ENCODE results near the gene MIOX. TPM values are rescaled to one million over a fixed set of nuclear protein-coding genes. Genes with fewer than 3 reads are reported as not detected.
"Not testable (repeated sequence)": the region's sequence is repeated elsewhere in the genome, so short reads cannot be mapped to it uniquely, and the experiment has no call there.

Gene MIOX
- total and polyA plus RNA-seq, 5 donors from 2014 or later = not detected

DNA sequence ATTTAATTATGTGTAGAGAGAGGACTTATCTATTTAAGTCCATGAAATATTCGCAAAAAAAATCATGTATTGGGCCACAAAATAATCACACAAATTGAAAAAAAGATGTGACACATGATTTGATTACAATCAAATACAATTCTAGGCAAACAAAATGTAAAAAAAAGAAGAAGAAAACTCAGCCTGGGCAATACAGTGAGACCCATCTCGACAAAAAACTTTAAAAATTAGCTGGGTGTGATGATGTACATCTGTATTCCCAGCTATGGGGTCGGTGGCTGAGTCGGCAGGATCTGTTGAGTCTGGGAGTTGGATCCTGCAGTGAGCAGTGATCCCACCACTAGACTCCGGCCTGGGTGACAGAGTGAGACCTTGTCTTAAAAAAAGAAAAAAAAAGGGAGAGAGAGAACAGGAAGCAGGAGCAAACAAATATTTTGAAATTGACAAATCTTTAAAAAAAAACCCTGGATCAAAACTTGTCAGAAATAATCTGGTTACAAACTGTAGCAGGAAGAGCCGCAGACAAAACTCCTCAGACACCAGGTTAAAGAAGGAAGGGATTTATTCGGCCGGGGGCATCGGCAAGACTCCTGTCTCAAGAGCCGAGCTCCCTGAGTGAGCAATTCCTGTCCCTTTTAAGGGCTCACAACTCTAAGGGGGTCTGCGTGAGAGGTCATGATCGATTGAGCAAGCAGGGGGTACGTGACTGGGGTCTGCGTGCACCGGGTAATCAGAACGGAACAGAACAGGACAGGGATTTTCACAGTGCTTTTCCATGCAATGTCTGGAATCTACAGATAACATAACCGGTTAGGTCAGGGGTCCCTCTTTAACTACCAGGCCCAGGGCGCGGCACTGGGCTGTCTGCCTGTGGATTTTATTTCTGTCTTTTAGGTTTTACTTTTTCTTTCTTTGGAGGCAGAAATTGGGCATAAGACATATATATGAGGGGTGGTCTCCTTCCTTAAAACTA is 46.5 kb downstream of the MIOX start:
- H3K36me3 Mint-ChIP-seq = no peaks in the 10 kb centered on the region
- H3K4me1 ChIP-seq (ENCODE audit: control insufficient read depth, insufficient read depth, low read length, poor library complexity, severe bottlenecking) = peaks cover 52% of the 10 kb centered on the region

DNA sequence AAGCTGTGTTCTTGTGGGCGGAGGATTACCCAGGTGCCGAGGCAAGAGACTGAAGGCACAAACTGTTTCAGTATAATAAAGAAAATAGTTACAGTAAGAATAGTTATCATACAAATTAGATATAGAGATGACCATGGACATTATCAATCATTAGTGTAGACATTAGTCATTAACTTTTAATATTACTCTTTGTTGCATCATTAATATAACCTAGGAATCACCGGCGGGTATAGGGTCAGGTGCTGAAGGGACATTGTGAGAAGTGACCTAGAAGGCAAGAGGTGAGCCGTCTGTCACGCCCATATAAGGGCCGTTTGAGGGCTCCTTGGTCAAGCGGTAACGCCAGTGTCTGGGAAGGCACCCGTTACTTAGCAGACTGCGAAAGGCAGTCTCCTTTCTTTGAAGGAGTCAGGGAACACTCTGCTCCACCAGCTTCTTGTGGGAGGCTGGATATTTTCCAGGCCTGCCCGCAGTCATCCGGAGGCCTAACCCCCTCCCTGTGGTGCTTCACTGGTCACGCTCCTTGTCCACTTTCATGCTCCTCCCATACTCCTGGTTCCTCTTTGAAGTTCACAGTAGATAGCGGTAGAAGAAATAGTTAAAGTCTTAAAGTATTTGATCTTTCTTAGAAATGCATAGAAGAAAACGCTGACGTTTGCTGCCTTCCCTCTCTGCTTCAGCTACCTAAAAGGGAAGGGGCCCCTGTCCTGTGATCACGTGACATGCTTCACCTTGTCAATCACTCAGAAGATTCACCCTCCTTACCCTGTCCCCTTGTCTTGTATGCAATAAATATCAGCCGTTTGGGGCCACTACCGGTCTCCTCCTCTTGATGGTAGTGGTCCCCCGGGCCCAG is 47.4 kb downstream of the MIOX start:
- peak overlapping the region; percentile 96 for H3K27ac ChIP-seq (ENCODE audit: insufficient read depth, low read length, poor library complexity, severe bottlenecking)

More for the DNA sequence above, 46.5 kb downstream of the MIOX start:
- Mint-ChIP-seq H3K27ac (peak overlapping the region; percentile 82 to 98 (median 92)), H3K4me1 (peaks cover 0 to 45% (median 20%) of the 10 kb centered on the region in 4 donors), H3K27me3 (no peaks in the 10 kb centered on the region), H3K9me3 (no peaks in the 10 kb centered on the region), H3K4me3 (peak overlapping the region; percentile 81 to 94 (median 88))
- H3K27me3 ChIP-seq (ENCODE audit: control insufficient read depth, insufficient read depth, low read length) = no peaks in the 10 kb centered on the region
- DNase-seq (no peak), ATAC-seq (ENCODE audit: low read depth in 2 of 2) (no peak)
- H3K27ac ChIP-seq (ENCODE audit: insufficient read depth, low read length, poor library complexity, severe bottlenecking) = peak overlapping the region; percentile 96
- no peak overlapping the region for H3K4me3 ChIP-seq (ENCODE audit: low read depth, low read length)
- no peaks in the 10 kb centered on the region for H3K9me3 ChIP-seq (ENCODE audit: control insufficient read depth in 2 of 2, low read length in 2 of 2)
- H3K36me3 ChIP-seq (ENCODE audit: control insufficient read depth, insufficient read depth, low read length) = no peaks in the 10 kb centered on the region

DNA sequence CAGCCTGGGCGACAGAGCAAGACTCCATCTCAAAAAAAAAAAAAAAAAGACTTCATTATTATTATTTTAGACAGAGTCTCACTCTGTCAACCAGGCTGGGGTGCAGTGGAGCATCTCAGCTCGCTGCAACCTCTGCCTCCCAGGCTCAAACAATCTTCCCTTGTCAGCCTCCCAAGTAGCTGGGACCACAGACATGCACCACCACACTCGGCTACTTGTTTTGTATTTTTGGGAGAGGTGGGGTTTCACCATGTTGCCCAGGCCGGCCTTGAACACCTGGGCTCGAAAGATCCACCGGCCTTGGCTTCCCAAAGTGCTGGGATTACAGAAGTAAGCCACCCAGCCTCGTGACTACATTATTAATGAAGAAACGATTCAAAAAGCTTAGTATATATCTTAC is 48.5 kb downstream of the MIOX start:
- DNase-seq (no peak), ATAC-seq (ENCODE audit: low read depth in 2 of 2) (no peak)
- peaks cover 55% of the 10 kb centered on the region for H3K4me1 ChIP-seq (ENCODE audit: control insufficient read depth, insufficient read depth, low read length, poor library complexity, severe bottlenecking)
- Mint-ChIP-seq H3K27me3 (no peaks in the 10 kb centered on the region), H3K4me1 (peaks cover 7 to 50% (median 27%) of the 10 kb centered on the region in 4 donors), H3K9me3 (peaks cover 0 to 3% (median 0%) of the 10 kb centered on the region in 7 donors), H3K27ac (peak overlapping the region in 1 of 3 donors; percentile 7), H3K36me3 (no peaks in the 10 kb centered on the region), H3K4me3 (peak overlapping the region in 2 of 4 donors; percentile 93)
- no peak overlapping the region for H3K4me3 ChIP-seq (ENCODE audit: low read depth, low read length)
- no peak overlapping the region for H3K27ac ChIP-seq (ENCODE audit: insufficient read depth, low read length, poor library complexity, severe bottlenecking)
- no peaks in the 10 kb centered on the region for H3K36me3 ChIP-seq (ENCODE audit: control insufficient read depth, insufficient read depth, low read length)
- H3K27me3 ChIP-seq (ENCODE audit: control insufficient read depth, insufficient read depth, low read length) = no peaks in the 10 kb centered on the region
- no peaks in the 10 kb centered on the region for H3K9me3 ChIP-seq (ENCODE audit: control insufficient read depth in 2 of 2, low read length in 2 of 2)

More for the DNA sequence above, 47.4 kb downstream of the MIOX start:
- not testable (repeated sequence) for H3K27me3 Mint-ChIP-seq; H3K9me3 ChIP-seq (ENCODE audit: control insufficient read depth in 2 of 2, low read length in 2 of 2); H3K36me3 ChIP-seq (ENCODE audit: control insufficient read depth, insufficient read depth, low read length); H3K36me3 Mint-ChIP-seq; ATAC-seq (ENCODE audit: low read depth in 2 of 2); H3K4me3 ChIP-seq (ENCODE audit: low read depth, low read length); H3K27me3 ChIP-seq (ENCODE audit: control insufficient read depth, insufficient read depth, low read length); H3K9me3 Mint-ChIP-seq
- peak overlapping the region; percentile 16 to 93 (median 88) for H3K4me3 Mint-ChIP-seq
- H3K27ac Mint-ChIP-seq = peak overlapping the region; percentile 54 to 92 (median 82)
- peaks cover 55% of the 10 kb centered on the region for H3K4me1 ChIP-seq (ENCODE audit: control insufficient read depth, insufficient read depth, low read length, poor library complexity, severe bottlenecking)
- H3K4me1 Mint-ChIP-seq = peaks cover 0 to 40% (median 21%) of the 10 kb centered on the region in 4 donors
- peak in 1 of 3 donors; percentile 77 for DNase-seq

DNA sequence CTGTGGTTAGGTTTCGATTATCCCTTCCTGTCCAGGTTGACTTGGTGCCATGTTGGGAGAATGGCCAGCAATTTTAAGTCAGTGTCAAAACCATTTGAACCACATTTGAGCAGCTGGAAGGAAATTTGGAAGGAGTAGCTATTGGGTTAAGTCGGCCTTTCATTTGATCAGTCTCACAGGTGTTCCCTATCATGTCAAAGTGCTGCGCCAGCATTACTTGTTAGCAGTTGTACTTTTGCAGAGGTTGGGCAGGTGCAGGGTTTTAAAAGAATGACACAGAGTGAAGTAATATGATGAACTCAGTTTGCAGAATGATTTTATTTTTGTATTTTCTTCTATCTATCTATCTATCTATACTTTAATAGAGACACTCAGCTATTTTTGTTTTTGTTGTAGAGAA is 49.6 kb downstream of the MIOX start:
- Mint-ChIP-seq H3K4me1 (peaks cover 7 to 59% (median 35%) of the 10 kb centered on the region in 4 donors), H3K9me3 (peaks cover 0 to 3% (median 0%) of the 10 kb centered on the region in 7 donors), H3K27me3 (no peaks in the 10 kb centered on the region), H3K4me3 (peak overlapping the region in 2 of 4 donors; percentile 16 to 54), H3K27ac (peak overlapping the region in 1 of 3 donors; percentile 100), H3K36me3 (no peaks in the 10 kb centered on the region)
- no peak for DNase-seq
- ATAC-seq (ENCODE audit: low read depth in 2 of 2) = no peak
- Histone ChIP-seq H3K9me3 (ENCODE audit: control insufficient read depth in 2 of 2, low read length in 2 of 2) (no peaks in the 10 kb centered on the region), H3K27ac (ENCODE audit: insufficient read depth, low read length, poor library complexity, severe bottlenecking) (peak overlapping the region; percentile 44), H3K4me1 (ENCODE audit: control insufficient read depth, insufficient read depth, low read length, poor library complexity, severe bottlenecking) (peaks cover 48% of the 10 kb centered on the region), H3K27me3 (ENCODE audit: control insufficient read depth, insufficient read depth, low read length) (no peaks in the 10 kb centered on the region), H3K4me3 (ENCODE audit: low read depth, low read length) (no peak overlapping the region), H3K36me3 (ENCODE audit: control insufficient read depth, insufficient read depth, low read length) (no peaks in the 10 kb centered on the region)

DNA sequence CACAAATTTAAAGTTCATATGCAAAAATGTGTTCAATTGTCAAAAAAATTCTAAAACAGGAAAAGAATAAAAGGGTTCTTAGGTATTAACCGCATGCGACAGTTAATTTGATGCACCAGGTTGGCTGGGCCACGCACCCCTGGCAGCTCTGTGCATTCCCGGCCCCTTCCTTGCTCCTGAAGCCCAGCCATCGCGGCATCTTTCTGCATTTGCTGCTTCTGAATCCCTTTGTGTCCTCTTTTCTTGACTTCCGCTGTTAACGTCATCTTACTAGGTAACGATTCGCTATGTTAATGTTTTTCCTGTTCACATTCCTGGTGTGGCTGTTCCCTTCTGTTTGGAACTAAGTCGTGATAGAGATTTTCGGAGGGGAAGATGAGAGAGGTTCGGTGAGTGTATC is 51.1 kb downstream of the MIOX start:
- Mint-ChIP-seq H3K4me1 (peaks cover 14 to 64% (median 39%) of the 10 kb centered on the region in 4 donors), H3K27ac (peak overlapping the region; percentile 90 to 100 (median 100)), H3K9me3 (peaks cover 0 to 3% (median 0%) of the 10 kb centered on the region in 7 donors), H3K4me3 (peak overlapping the region in 3 of 4 donors; percentile 34 to 64 (median 36)), H3K36me3 (no peaks in the 10 kb centered on the region), H3K27me3 (no peaks in the 10 kb centered on the region)
- Histone ChIP-seq H3K27ac (ENCODE audit: insufficient read depth, low read length, poor library complexity, severe bottlenecking) (peak overlapping the region; percentile 99), H3K4me1 (ENCODE audit: control insufficient read depth, insufficient read depth, low read length, poor library complexity, severe bottlenecking) (peaks cover 38% of the 10 kb centered on the region), H3K9me3 (ENCODE audit: control insufficient read depth in 2 of 2, low read length in 2 of 2) (no peaks in the 10 kb centered on the region), H3K4me3 (ENCODE audit: low read depth, low read length) (no peak overlapping the region), H3K36me3 (ENCODE audit: control insufficient read depth, insufficient read depth, low read length) (no peaks in the 10 kb centered on the region), H3K27me3 (ENCODE audit: control insufficient read depth, insufficient read depth, low read length) (no peaks in the 10 kb centered on the region)
- no peak for ATAC-seq (ENCODE audit: low read depth in 2 of 2)
- DNase-seq = no peak

Other genes starting within 250 kb of the MIOX start
- 132 TPM for gene TUBGCP6, start 241.8 kb upstream of the MIOX start, total RNA-seq
- gene TUBGCP6, start 241.8 kb upstream of the MIOX start, polyA plus RNA-seq = 10 to 100 TPM; 14.0 to 16.3 (median 14.2) TPM
- gene HDAC10, start 235.6 kb upstream of the MIOX start, total RNA-seq = 125 TPM
- 10 to 100 TPM in 1 of 4 donors, 1 to 10 TPM in 3; 6.0 to 12.5 (median 7.3) TPM for gene HDAC10, start 235.6 kb upstream of the MIOX start, polyA plus RNA-seq
- 2.0 TPM for gene MAPK12, start 225.2 kb upstream of the MIOX start, total RNA-seq
- under 1 TPM in 2 of 4 donors, not detected in 2; 0.03 to 0.05 TPM for gene MAPK12, start 225.2 kb upstream of the MIOX start, polyA plus RNA-seq
- gene MAPK11, start 216.5 kb upstream of the MIOX start, total RNA-seq = 9.3 TPM
- under 1 TPM; 0.10 to 0.52 (median 0.21) TPM for gene MAPK11, start 216.5 kb upstream of the MIOX start, polyA plus RNA-seq
- 3.7 TPM for gene PLXNB2, start 179.2 kb upstream of the MIOX start, total RNA-seq
- gene PLXNB2, start 179.2 kb upstream of the MIOX start, polyA plus RNA-seq = under 1 TPM in 3 of 4 donors, not detected in 1; 0.36 to 0.67 (median 0.42) TPM
- 2.1 TPM for gene DENND6B, start 159.8 kb upstream of the MIOX start, total RNA-seq
- under 1 TPM; 0.48 to 0.69 (median 0.53) TPM for gene DENND6B, start 159.8 kb upstream of the MIOX start, polyA plus RNA-seq
- gene PPP6R2, start 143.5 kb upstream of the MIOX start, total RNA-seq = 85.7 TPM
- 10 to 100 TPM; 15.9 to 19.4 (median 17.2) TPM for gene PPP6R2, start 143.5 kb upstream of the MIOX start, polyA plus RNA-seq
- gene SBF1, start 11.8 kb upstream of the MIOX start, total RNA-seq = 220 TPM
- 10 to 100 TPM; 16.2 to 29.7 (median 17.6) TPM for gene SBF1, start 11.8 kb upstream of the MIOX start, polyA plus RNA-seq
- 1.9 TPM for gene ADM2, start 5.3 kb upstream of the MIOX start, total RNA-seq
- under 1 TPM; 0.06 to 0.95 (median 0.28) TPM for gene ADM2, start 5.3 kb upstream of the MIOX start, polyA plus RNA-seq
- gene LMF2, start 20.8 kb downstream of the MIOX start, total RNA-seq = 113 TPM
- 10 to 100 TPM; 21.5 to 24.2 (median 21.7) TPM for gene LMF2, start 20.8 kb downstream of the MIOX start, polyA plus RNA-seq
- gene NCAPH2, start 21.4 kb downstream of the MIOX start, total RNA-seq = 112 TPM
- 10 to 100 TPM; 35.8 to 43.6 (median 39.8) TPM for gene NCAPH2, start 21.4 kb downstream of the MIOX start, polyA plus RNA-seq
- 14.6 TPM for gene SCO2, start 38.7 kb downstream of the MIOX start, total RNA-seq
- gene SCO2, start 38.7 kb downstream of the MIOX start, polyA plus RNA-seq = 10 to 100 TPM in 1 of 4 donors, 1 to 10 TPM in 3; 6.4 to 10.4 (median 7.7) TPM
- gene TYMP, start 43.2 kb downstream of the MIOX start, total RNA-seq = 46.9 TPM
- 10 to 100 TPM; 29.2 to 65.2 (median 44.4) TPM for gene TYMP, start 43.2 kb downstream of the MIOX start, polyA plus RNA-seq
- 5.9 TPM for gene KLHDC7B, start 59.0 kb downstream of the MIOX start, total RNA-seq
- gene KLHDC7B, start 59.0 kb downstream of the MIOX start, polyA plus RNA-seq = 10 to 100 TPM in 1 of 4 donors, 1 to 10 TPM in 3; 5.6 to 11.7 (median 8.4) TPM
- gene SYCE3, start 76.1 kb downstream of the MIOX start, total RNA-seq = not detected
- not detected for gene SYCE3, start 76.1 kb downstream of the MIOX start, polyA plus RNA-seq
- gene CPT1B, start 91.6 kb downstream of the MIOX start, total RNA-seq = 71.8 TPM
- gene CPT1B, start 91.6 kb downstream of the MIOX start, polyA plus RNA-seq = under 1 TPM in 3 of 4 donors, not detected in 1; 0.25 to 0.76 (median 0.27) TPM
- gene CHKB, start 96.0 kb downstream of the MIOX start, total RNA-seq = 162 TPM
- 10 to 100 TPM; 39.8 to 51.7 (median 43.4) TPM for gene CHKB, start 96.0 kb downstream of the MIOX start, polyA plus RNA-seq
- gene MAPK8IP2, start 113.9 kb downstream of the MIOX start, total RNA-seq = 0.30 TPM
- gene MAPK8IP2, start 113.9 kb downstream of the MIOX start, polyA plus RNA-seq = not detected
- 81.3 TPM for gene ARSA, start 141.3 kb downstream of the MIOX start, total RNA-seq
- gene ARSA, start 141.3 kb downstream of the MIOX start, polyA plus RNA-seq = 10 to 100 TPM in 3 of 4 donors, 1 to 10 TPM in 1; 8.0 to 11.3 (median 10.5) TPM
- 0.67 TPM for gene SHANK3, start 186.0 kb downstream of the MIOX start, total RNA-seq
- not detected for gene SHANK3, start 186.0 kb downstream of the MIOX start, polyA plus RNA-seq

Data from CD4-positive, CD25-positive, alpha-beta regulatory T cell (primary cell).